ENCODE measurements around the gene NUS1. TPM values are rescaled to one million over a fixed set of nuclear protein-coding genes. Genes with fewer than 3 reads are reported as not detected.

Gene NUS1
- total and polyA plus RNA-seq, 2 of the 13 experiments (the other 11 are each of a cell fraction or from before 2014, with no cell fraction given) = 18.3 to 18.6 TPM

- TF ChIP-seq ZBTB14 (CRISPR knock-in tag; IDR thresholded peaks at IDR 0.05) (no peak), SP140L (CRISPR knock-in tag; IDR thresholded peaks at IDR 0.05; ENCODE audit: borderline replicate concordance) (no peak), SALL1 (CRISPR knock-in tag; IDR thresholded peaks at IDR 0.05) (peak; percentile 97), CBX1 (IDR thresholded peaks at IDR 0.05; ENCODE audit: low read depth) (peak; percentile 97), ZNF296 (CRISPR knock-in tag; conservative IDR thresholded peaks at IDR 0.05) (no peak), ZNF672 (CRISPR knock-in tag; IDR thresholded peaks at IDR 0.05) (no peak), E2F5 (CRISPR knock-in tag; conservative IDR thresholded peaks at IDR 0.05) (no peak), EZH2 (conservative IDR thresholded peaks at IDR 0.05; ENCODE audit: low read depth, low read length) (no peak), MLXIP (CRISPR knock-in tag; IDR thresholded peaks at IDR 0.05; ENCODE audit: borderline replicate concordance) (no peak), KAT7 (CRISPR knock-in tag; IDR thresholded peaks at IDR 0.05; ENCODE audit: borderline replicate concordance) (peak; percentile 58; the same call in 1 of the 2 replicates), ZNF562 (CRISPR knock-in tag; IDR thresholded peaks at IDR 0.05; ENCODE audit: borderline replicate concordance) (no peak; the same call in 1 of the 2 replicates), ZNF577 (CRISPR knock-in tag; IDR thresholded peaks at IDR 0.05; ENCODE audit: borderline replicate concordance, low read depth) (no peak), ZBTB34 (CRISPR knock-in tag; IDR thresholded peaks at IDR 0.05) (peak; percentile 54; the same call in 1 of the 2 replicates), SP1 (IDR thresholded peaks at IDR 0.05) (no peak), SP1 (CRISPR knock-in tag; IDR thresholded peaks at IDR 0.05) (peak; percentile 86), KLF13 (CRISPR knock-in tag; IDR thresholded peaks at IDR 0.05) (peak; percentile 87; the same call in 1 of the 2 replicates), ARID5B (CRISPR knock-in tag; IDR thresholded peaks at IDR 0.05) (peak; percentile 71; the same call in 1 of the 2 replicates), SRY (CRISPR knock-in tag; IDR thresholded peaks at IDR 0.05) (peak; percentile 65)
Observed at GRCh38 chr6:117674991-117675657, at the start of gene NUS1 (continued).

Measured in HepG2 (cell line).